OCI-M1 (cell line): ENCODE measurements around the gene COMMD10.
"Not testable (repeated sequence)": the region's sequence is repeated elsewhere in the genome, so short reads cannot be mapped to it uniquely, and the experiment has no call there.

Source experiments
- DNase-seq: peaks from one replicate; lab custom pipeline; 2025; lab: John Stamatoyannopoulos, UW

The COMMD10 gene

DNA sequence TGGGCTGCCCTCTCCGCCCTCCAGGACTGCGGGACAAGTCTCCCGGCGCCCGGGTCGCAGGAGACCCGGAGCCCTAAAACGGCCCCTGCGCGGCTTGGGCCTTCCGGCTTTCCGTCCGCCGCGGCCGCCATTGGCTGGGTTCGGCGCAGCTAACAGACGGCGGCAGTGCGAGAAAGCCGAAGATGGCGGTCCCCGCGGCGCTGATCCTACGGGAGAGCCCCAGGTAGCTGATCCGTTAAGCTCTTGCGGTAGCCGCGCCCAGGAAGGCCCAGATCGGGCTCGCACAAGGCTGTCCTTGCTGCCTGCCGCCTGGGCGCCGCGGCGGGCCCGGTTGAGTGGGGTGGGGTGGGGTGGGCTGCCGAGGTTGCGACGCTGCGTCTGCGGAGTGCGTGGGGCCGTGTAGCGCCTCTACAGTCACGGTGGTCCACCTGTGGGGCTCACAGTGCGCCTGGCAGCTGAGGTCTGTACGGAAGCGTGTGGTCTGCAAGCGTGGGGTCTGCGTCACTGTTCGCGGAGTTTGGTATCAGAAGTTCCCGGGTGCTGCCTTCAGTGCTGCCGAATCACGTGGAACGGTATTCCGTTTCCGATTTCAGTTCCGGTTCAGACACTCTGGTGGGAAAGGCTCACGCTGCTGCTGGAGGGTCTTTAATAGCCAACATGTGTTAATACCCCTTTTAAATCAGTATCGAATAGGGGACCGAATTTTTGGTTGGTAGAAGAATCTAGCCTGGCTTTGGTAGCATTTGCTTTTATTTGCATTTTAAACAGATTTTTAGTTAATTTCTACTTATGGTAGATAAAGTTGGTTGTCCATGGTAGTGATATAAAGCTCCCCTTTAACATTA lies at the start of gene COMMD10:
TSS of gene COMMD10 (plus strand) at position 155 of the 845 bp plus-strand sequence.
- DNase-seq = peak; percentile 60

DNA sequence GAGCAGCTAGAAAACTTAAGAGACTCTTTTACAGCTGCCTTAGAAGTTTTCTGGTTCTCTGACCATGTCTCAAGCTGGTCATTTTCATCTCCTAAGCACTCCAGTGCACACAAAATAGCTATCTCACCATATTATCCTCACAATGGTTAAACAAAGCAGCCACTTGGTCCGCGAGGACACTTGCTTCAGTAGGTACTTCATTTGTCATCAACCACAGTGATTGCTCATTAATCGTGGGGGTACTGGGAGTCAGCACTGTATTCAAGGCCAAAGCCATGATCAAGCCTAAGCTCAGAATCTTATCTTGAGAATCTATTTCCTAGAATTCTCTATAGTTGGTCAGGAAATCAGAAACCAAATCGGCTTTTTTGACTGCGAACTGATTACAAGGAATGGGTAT lies 49.7 kb upstream of the COMMD10 start:
- no peak for DNase-seq

DNA sequence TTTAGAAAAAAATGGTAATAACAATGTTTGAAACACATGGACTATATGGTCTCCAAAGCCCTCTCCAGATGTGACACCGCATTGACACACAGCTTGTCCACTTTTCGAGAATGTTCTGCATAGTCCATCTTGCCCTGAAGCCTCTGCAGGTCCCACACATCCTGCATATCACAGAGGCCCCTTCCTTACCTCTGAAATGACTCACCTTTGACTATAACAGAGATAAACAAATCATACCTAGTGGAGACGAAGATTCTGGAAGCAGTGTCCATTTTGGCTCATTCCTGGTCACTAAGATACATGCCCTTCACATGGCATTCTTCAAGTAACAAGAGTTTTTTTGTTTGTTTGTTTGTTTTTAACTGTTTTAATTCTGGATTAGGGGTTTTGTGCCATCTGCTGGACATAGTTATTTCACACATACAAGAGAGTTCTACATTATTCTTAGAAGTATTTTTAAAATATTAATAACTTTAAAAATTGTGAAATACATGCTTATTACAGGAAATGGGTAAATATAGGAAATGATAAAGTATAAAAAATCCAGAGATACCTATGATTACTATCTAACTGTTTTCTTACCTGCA lies 47.5 kb upstream of the COMMD10 start:
- DNase-seq = peak; percentile 0

DNA sequence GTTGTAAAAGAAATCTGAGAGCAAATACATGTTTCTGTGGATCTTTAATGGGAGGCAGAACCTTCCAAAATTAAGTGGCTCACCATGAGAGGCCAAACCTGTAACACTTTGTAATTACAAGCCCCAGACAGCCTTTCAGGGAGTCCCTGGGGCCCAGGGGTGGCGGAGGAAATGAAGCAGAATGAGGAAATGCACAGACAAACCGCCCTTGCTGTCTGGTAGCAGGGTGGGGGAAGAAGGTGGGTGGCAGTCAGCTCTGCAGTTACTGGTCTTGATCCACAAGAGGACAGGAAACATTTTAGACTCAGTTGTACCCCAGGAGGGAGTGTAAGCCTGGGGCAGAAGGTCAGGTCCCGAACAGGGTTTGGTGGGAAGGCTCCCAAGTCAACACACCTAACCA lies 46.0 kb upstream of the COMMD10 start:
- no peak for DNase-seq

DNA sequence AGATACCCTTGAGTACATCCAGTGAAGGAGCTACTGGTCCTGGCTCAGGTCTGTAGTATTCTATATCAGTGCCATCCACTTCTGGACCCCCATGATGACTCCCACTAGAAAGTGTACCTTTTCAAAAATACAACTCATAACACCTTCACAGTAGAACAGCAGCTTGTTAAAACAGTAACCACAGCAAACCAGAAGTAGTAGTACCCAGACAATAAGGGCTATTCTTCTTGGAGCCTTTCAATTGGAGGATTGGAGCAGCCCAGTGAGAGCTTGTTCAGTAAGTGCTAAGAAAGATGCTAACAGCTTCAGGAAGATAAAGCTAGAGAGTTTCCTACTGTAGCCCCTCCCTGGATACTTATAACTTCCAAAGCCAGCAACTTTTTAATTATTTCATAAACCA lies 42.5 kb upstream of the COMMD10 start:
- DNase-seq = no peak

DNA sequence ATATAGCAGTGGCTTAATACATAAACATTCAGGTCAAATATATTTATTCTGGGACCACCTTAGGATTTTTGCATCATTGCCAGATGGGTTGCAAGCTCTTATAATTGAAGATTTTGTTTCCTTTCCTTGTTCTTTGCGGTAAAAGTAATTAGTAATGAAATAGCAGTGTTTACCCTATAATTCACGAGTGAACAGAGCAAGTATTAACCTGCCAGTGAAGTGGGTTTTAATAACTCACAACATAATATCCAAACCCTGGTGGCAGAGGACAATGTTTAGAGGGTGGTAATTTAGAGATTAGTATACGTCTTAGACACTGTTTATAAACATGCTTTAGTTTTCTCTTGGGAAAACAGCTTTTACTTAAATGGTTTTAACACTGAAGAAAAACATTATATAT lies 40.8 kb upstream of the COMMD10 start:
- no peak for DNase-seq

DNA sequence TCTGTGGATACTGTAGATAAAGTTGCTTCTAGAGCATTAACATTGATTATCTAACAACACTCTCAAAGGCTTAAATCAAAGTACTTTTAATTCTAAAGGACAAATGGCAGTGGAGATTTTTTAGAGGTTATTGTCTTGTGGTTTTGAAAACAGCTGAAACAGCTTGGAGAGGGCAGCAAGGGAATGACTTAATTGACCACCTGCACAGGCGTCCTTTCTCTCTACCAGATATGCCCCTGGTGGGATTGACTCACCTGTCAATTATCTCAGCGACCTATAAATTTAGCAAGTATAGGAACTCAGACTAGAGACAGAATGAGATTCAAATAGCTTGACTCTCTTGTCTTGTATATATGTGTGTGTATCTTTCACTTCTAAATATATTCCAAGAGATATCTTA lies 39.0 kb upstream of the COMMD10 start:
- no peak for DNase-seq

DNA sequence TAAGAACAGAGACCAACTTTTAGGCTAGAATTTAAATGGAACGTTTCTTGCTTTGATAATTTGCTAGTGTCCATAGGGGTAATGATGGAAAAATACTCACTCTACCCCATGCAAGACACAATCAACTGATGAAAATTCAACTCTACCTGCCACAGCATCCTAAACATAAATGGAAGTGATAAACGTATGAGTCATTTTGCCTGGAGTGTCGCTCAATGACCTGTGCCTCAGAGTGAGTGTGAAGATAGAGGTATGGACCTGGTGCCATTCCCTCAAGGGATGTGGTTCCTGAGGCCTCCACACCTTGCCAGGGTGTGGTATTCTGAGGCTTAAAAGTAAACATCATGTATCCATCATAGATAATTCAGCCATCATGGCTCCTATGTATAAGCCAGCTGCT lies 38.6 kb upstream of the COMMD10 start:
- DNase-seq = no peak

DNA sequence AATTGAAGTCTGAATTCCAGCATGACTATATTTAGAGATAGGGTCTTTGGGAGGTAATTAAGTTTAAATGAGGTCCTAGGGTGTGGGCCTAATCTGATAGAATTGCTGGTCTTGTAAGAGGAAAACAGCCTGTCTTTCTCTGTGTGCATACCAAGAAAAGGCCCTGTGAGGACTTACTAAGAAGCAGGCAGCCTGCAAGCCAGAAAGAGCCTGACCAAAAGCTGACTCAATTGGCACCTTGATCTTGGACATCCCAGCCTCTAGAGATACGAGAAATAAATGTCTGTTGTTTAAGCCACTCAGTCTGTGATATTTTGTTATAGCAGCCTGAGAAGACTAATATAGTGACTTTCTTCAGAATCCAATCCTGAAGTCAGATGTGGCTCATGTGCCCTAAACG lies 38.0 kb upstream of the COMMD10 start:
- no peak for DNase-seq

DNA sequence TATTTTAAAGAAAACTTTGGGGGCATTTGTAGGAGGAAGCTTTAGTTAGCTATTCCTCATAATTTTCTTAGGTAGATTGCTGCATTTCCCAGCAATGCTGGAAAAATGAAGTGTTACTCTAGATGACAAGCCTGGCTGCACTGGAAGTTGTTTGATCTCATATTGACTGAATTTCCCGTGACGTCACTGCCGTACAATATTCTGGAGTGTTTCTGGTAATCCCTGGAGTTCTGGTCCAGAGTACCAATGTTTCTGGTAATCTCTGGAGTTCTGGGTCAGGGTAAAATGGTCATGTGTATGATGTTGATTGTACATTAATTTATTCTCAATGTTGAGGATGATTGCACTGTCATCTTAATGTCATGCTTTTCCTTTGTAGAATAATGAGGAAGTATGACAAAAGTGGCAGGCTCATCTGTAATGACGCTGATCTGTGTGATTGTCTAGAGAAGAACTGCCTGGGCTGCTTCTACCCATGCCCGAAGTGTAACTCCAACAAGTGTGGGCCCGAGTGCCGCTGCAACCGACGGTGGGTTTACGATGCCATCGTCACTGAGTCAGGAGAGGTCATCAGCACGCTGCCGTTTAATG lies 26.4 kb upstream of the COMMD10 start:
- DNase-seq = peak; percentile 3

DNA sequence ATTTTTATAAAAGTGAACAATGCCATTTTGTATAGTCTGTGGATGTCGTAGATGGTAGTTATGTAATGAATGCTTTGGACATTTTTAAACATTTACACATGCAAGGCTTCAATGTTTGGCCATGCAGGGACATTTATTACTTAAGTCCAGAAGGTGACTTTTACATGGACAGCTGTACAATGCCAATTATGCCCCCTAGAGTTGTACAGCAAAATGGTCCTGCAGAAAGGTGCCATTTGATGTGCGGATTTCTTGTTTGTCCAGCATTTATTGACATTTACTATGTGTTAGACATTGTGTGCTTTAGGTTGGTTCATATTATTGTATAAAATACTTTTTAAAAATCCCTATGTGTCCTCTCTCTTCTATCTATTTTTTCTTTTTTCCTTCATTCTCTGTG lies 22.5 kb upstream of the COMMD10 start:
- no peak for DNase-seq

DNA sequence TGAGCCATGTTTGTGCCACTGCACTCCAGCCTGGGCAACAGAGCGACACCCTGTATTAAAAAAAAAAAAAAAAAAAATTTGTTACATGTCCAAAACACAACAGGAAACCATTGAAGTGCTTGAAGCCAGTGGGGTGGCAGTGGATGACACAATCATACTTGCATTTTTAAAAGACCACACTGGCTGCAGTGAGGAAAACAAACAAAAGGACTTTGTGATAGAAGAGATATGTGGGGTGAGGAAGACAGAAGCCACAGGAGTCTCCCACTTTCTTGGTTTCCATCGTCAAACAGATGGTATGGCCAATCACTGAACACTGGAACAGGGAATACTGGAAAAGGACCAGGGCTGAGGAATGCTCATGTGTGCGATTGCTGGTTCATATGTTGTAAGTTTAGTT lies 20.9 kb upstream of the COMMD10 start:
- DNase-seq = no peak

DNA sequence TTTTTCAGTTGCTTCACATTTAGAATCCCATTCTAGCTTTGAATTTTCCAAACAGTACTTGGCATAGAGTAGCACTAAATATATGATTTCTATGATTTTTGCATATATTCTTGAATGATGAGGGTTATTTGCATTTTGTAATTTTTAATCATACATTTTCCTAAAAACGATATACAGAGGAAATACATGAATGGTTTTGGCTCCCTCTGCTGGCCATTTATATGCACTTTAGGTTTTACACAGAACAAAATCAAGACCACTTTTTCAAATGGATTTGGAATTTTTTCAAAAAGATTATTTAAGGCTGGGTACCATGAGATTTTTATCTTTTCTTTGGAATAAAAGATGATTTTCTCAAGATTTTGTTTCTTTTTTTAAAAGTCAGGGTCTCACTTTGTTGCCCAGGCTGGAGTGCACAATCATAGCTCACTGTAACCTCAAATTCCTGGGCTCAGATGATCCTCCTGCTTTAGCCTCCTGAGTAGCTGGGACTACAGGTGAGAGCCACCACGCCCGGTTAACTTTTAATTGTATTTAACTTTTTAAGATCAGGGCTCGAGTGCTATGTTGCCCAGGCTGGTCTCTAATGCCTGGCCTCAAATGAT lies 16.7 kb upstream of the COMMD10 start:
- peak; percentile 18 for DNase-seq

DNA sequence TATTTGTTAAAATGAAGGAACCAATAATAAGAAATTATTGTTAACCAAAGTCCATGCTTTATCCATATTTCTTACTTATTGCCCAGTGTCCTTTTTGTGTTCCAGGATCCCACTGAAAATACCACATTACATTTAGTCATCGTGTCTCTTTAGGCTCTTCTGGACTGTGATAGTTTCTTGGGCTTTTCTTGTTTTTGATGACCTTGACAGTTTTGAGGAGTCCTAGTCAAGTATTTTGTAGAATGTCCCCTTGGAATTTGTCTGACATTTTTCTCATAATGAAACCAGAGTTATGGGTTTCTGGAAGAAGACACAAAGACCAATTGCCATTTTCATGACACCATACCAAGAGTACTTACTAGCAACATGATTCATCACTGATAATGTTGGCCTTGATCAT lies 13.6 kb upstream of the COMMD10 start:
- no peak for DNase-seq

DNA sequence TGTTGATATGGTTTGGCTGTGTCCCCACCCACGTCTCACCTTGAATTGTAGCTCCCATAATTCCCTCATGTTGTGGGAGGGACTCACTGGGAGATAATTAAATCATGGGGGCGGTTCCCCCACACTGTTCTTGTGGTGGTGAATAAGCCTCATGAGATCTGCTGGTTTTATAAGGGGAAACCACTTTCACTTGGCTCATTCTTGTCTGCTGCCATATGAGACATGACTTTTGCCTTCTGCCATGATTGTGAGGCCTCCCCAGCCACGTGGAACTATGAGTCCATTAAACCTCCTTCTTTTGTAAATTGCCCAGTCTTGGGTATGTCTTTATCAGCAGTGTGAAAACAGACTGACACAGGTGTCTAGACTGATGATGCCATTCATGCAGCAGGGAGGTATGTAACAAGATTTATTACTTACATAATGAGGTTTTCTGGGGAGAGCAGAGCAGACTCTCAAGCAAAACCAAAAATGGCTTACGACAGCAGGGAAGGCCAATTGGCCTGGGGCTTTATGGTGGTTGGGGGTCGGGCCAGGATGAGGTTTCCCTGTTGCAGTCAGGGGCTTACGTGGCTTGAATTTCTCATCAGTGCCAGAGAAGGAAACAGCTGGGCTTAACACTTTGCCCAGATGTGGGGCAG lies 9.5 kb upstream of the COMMD10 start:
- DNase-seq = peak; percentile 0

DNA sequence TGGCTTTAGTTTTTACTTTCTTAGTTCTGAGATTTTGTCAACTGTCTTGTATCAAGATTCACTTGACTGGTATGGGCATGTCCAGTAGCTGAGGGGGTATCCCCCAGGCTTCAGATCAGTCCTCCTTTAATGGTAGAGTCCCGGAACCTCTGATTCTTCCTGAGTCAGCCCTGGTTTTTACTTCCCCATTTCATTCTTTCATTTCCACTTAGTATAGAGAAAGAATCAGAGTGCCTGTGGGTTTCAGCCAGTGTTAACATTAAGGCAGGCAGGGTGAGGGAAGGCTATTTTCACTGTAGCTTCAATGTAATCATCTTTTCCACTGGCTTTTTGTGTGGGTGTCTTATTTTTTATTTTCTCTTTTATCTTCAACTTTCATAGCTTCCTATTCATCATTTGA lies 8.3 kb upstream of the COMMD10 start:
- peak; percentile 49 for DNase-seq

DNA sequence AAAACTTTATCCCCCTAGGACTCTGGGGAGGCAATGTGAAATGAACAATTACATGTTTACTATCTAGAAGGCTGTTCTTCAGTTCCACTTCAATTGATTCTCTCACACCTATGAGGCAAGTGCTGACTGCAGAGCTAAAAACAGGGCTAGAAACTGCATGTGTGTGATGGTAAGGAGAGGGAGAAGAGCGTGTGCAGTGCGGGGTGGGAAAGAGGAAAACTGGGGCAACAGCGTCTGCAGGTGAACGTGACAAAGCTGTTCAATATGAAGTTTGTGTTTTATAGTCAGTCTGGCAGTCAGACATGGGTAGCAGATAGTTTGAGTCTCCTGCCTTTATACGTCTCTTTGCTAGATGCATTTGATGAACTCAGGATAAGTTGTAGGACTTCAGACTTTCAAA lies 6.6 kb upstream of the COMMD10 start:
- no peak for DNase-seq

DNA sequence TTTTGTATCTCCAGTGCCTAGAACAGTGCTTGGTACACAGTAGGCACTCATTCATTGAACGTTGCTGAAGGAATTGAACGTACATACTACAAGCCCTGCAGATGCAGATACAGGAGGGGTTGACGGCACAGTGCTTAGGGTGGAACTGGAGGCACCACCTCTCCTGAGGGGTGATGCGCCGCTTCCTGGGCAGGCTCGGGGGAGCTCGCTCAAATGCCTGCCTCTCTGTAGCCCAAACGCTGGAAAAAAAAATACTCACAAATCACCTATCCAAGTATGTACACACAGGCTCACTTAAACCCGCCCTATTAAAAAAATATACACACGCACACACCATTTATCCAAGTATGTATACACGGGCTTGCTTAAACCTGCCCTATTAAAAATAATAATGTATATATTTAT lies 536 bp upstream of the COMMD10 start:
- DNase-seq = peak; percentile 20

DNA sequence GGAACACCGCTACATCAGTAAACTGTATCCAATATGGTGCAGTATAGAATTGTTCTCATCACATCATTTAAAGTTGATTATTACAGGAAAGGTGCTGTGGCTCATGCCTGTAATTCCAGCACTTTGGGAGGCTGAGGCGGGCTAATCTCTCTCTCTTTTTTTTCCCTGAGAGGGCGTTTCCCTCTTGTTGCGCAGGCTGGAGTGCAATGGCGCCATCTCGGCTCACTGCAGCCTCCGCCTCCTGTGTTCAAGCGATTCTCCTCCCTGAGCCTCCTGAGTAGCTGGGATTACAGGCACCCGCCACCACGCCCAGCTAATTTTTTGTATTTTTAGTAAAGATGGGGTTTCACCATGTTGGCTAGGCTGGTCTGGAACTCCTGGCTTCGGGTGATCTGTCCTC lies 1.5 kb downstream of the COMMD10 start:
- not testable (repeated sequence) for DNase-seq

DNA sequence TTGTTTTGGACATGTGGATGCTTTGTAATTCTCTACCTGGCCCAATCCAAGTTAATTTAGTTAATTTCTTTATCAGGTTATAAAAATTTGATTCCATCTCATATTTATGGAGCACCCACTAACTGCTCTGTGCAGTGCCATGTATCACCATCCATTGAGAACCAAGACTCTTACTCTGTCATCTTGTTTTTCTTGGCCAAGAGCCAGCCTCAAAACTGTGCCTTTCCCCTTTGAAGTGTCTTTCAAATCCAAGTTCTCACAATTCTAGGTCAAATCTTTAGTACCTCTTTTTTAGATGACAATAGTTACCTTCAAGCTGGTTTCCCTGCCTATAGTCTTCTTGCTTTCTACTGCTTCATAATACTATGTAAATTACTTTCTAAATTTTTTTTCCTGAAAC lies 3.2 kb downstream of the COMMD10 start:
- DNase-seq = peak; percentile 5

DNA sequence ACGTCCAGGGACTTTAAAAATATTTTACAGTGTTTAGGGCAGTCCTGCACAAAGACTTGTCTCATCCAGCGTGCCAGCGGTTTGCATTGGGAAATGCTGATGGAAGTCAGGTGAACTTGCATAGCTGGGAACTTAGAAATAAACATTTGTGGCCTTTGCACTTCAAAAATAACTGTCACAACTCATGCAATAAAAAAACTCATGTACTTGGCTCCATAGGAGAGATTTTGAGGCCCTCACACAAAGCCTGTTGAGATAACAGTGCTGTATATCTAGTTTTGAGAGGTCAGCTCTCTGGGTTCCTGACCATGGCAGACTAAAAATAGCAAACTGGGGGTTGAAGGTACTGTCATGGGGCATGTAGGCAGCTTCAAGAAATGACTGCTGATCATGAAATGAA lies 5.5 kb downstream of the COMMD10 start:
- peak; percentile 1 for DNase-seq

DNA sequence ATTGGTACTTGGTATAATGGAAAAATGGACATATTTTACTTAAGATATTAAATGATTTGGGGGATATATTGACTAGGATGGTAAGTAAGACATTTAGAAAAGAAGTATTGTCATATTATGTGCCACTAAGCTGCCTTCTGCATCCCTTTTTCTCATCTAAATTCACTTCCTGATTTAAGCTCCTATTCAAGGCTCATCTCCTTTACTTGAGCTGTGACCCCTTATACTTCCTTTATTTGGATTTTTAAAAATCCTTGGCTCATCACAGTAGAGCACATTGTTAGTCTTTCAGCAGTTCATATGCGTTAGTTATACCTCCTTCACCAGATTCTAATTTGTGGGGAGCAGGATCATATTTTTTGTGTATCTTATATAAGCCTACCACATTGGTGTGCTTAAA lies 6.6 kb downstream of the COMMD10 start:
- no peak for DNase-seq

DNA sequence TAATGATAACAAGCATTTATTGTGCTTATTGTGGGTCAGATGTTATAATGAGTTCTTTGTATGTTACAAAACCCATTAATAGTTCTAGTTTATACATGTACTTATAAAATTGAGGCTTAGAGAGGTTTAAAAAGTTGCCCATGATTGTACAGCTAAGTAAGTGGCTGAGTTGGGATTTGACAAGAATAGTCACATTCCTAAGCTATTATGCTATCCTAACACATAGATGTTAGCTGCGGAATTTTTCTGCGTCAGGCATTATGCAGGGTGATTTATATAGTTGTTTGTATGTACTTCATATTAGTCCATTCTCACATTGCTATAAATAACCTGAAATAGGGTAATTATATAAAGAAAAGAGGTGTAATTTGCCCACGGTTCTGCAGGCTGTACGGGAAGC lies 12.5 kb downstream of the COMMD10 start:
- DNase-seq = no peak
